ENCODE measurements around the gene ATP2A2. TPM values are rescaled to one million over a fixed set of nuclear protein-coding genes. Genes with fewer than 3 reads are reported as not detected.

Gene ATP2A2
- polyA plus RNA-seq, 1 donor, result 144 TPM

DNA sequence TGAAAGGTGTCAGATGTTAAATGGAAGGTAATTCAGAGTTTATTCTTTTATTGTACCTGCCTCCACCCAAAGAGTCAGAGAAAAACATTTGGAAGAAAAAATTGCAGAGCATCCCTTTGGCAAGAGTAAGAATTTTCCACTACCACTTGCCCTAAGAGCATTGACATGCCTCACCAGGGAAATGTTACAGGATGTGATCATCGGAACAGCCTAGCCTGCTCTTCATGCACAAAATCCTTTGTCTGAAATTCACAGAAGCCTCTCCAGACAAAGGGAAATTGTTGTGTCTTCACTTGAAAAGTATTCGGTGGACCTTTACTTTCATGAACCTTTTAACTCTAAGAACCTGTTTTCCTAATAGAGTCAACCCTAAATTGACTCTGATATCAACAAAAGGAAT lies 36.9 kb downstream of the ATP2A2 start:
- H3K9me3 ChIP-seq (ENCODE audit: control insufficient read depth, low read depth, low read length), result no peaks in the 10 kb centered on the region
- H3K27ac ChIP-seq (ENCODE audit: low read length), result no peak overlapping the region
- peaks cover 6% of the 10 kb centered on the region for H3K4me1 ChIP-seq (ENCODE audit: control insufficient read depth, insufficient read depth, low read length)
- H3K27me3 ChIP-seq (ENCODE audit: control insufficient read depth, insufficient read depth, low read length), result no peaks in the 10 kb centered on the region
- no peak overlapping the region for H3K4me3 ChIP-seq (ENCODE audit: low read length)
- WGBS (ENCODE audit: insufficient coverage, low lambda C conversion rate), result 83% methylated on average over 1 of the region's 2 CpGs
- H3K36me3 ChIP-seq (ENCODE audit: control insufficient read depth, insufficient read depth, low read length), result peaks cover 24% of the 10 kb centered on the region
- DNase-seq, result no peak

DNA sequence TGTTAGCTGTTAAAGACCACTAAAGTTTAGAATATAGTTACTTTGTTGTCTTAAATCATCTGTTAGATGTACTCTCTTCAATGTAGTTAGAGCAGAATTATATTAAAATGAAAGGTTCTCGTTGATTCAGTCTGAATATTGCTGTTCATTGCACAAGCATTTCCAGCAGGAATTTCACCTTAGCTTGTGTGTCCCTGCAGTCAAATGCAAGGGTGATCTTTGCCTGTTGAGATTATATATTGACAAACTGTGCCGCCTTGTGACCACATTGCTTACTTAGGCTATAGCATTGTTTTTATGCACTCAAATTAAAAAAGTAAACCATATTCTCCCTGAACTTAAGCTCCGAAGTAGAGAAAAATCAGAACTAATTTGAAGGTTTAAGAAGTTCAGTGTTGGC lies 39.5 kb downstream of the ATP2A2 start:
- no CpG with 5 or more reads among the region's 3 CpGs for WGBS (ENCODE audit: insufficient coverage, low lambda C conversion rate)
- Histone ChIP-seq H3K27me3 (ENCODE audit: control insufficient read depth, insufficient read depth, low read length) (no peaks in the 10 kb centered on the region), H3K4me1 (ENCODE audit: control insufficient read depth, insufficient read depth, low read length) (peaks cover 2% of the 10 kb centered on the region), H3K4me3 (ENCODE audit: low read length) (no peak overlapping the region), H3K36me3 (ENCODE audit: control insufficient read depth, insufficient read depth, low read length) (peaks cover 38% of the 10 kb centered on the region), H3K9me3 (ENCODE audit: control insufficient read depth, low read depth, low read length) (no peaks in the 10 kb centered on the region), H3K27ac (ENCODE audit: low read length) (peak overlapping the region; percentile 4)
- peak; percentile 27 to 49 for DNase-seq

DNA sequence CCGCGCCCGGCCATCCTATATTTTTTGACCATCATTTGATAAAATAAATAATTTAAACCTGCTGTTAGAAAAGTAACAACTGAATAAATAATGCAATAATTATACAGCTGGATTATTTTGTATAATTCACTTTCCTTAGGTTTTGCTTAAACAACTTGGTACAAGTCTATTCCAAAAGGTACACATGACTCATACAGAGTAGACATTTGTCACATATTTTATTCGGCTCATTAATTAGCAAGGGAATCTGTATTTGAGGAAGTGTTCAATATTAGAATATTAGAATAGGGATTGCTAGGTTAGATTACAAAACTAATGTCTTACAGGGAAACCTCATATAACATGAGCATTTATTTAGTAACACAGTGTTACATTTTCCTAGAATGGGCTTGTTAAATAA lies 48.7 kb downstream of the ATP2A2 start:
- no peak overlapping the region for H3K27ac ChIP-seq (ENCODE audit: low read length)
- WGBS (ENCODE audit: insufficient coverage, low lambda C conversion rate), result no CpG with 5 or more reads among the region's 4 CpGs
- DNase-seq, result no peak
- H3K4me1 ChIP-seq (ENCODE audit: control insufficient read depth, insufficient read depth, low read length), result no peaks in the 10 kb centered on the region
- H3K4me3 ChIP-seq (ENCODE audit: low read length), result no peak overlapping the region
- no peaks in the 10 kb centered on the region for H3K27me3 ChIP-seq (ENCODE audit: control insufficient read depth, insufficient read depth, low read length)
- H3K9me3 ChIP-seq (ENCODE audit: control insufficient read depth, low read depth, low read length), result no peaks in the 10 kb centered on the region
- peaks cover 76% of the 10 kb centered on the region for H3K36me3 ChIP-seq (ENCODE audit: control insufficient read depth, insufficient read depth, low read length)

DNA sequence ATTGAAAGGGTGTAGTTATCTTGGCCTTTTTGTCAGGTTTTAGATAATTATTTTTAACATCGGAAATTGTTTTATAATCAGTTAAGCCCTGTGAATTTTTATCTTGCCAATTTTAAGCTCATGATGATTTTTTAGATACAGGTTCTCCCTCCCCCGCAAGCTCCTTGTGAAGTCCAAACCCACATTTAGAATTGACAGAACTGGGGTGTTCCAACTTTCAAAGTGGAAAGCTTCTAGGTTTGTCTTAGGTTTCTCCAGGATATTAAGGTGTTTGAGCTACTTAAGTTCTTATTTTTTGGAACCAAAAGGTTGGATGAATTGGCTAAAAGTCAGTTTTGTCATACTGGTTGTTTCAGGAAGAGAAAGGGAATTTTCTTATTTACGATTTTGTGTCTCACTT lies 49.1 kb downstream of the ATP2A2 start:
- H3K36me3 ChIP-seq (ENCODE audit: control insufficient read depth, insufficient read depth, low read length), result peaks cover 79% of the 10 kb centered on the region
- H3K4me3 ChIP-seq (ENCODE audit: low read length), result no peak overlapping the region
- no peak for DNase-seq

DNA sequence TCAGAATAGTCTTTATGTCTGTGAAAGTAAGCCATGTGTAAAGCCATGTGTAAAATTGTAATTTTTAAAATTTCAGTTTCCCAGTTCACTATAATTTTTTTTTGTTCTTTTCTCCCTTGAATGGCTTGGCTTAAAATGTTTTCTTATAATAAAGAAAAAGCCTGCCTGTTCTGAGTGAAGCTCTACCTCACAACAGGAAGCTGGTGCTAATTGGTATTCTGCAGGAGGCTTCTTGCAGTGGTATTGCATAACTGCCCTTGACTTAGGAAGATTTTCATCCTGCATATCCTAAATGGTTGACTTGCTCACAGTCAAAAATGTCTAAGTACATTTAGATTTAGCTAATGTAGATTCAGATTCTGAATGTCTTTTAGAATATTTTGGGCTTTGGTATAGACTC lies 49.5 kb downstream of the ATP2A2 start:
- Histone ChIP-seq H3K9me3 (ENCODE audit: control insufficient read depth, low read depth, low read length) (no peaks in the 10 kb centered on the region), H3K36me3 (ENCODE audit: control insufficient read depth, insufficient read depth, low read length) (peaks cover 82% of the 10 kb centered on the region), H3K4me1 (ENCODE audit: control insufficient read depth, insufficient read depth, low read length) (no peaks in the 10 kb centered on the region), H3K4me3 (ENCODE audit: low read length) (no peak overlapping the region), H3K27me3 (ENCODE audit: control insufficient read depth, insufficient read depth, low read length) (no peaks in the 10 kb centered on the region), H3K27ac (ENCODE audit: low read length) (no peak overlapping the region)
- DNase-seq, result no peak

More for the DNA sequence above, 49.1 kb downstream of the ATP2A2 start:
- H3K9me3 ChIP-seq (ENCODE audit: control insufficient read depth, low read depth, low read length), result no peaks in the 10 kb centered on the region
- no peaks in the 10 kb centered on the region for H3K4me1 ChIP-seq (ENCODE audit: control insufficient read depth, insufficient read depth, low read length)
- H3K27ac ChIP-seq (ENCODE audit: low read length), result no peak overlapping the region
- WGBS (ENCODE audit: insufficient coverage, low lambda C conversion rate), result 67% methylated on average over 1 of the region's 3 CpGs
- no peaks in the 10 kb centered on the region for H3K27me3 ChIP-seq (ENCODE audit: control insufficient read depth, insufficient read depth, low read length)

DNA sequence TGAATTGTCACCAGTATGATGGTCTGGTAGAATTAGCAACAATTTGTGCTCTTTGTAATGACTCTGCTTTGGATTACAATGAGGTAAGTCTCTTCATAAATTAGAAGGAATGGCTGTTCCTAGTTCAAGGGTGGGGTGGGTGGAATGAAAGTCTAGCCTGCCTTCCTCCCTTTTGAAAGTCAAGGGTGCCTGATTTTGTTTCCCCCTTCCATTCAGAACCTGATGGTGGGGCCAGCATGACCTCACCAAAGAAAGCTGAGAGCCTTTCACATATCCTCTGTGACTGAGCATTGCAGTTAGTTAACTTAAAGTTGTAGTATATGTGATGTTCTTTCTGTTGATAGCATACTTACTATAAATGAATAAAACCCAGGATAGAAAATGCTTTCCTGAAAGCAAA lies 52.2 kb downstream of the ATP2A2 start:
- Histone ChIP-seq H3K27me3 (ENCODE audit: control insufficient read depth, insufficient read depth, low read length) (no peaks in the 10 kb centered on the region), H3K9me3 (ENCODE audit: control insufficient read depth, low read depth, low read length) (no peaks in the 10 kb centered on the region), H3K4me3 (ENCODE audit: low read length) (no peak overlapping the region), H3K4me1 (ENCODE audit: control insufficient read depth, insufficient read depth, low read length) (no peaks in the 10 kb centered on the region), H3K27ac (ENCODE audit: low read length) (no peak overlapping the region), H3K36me3 (ENCODE audit: control insufficient read depth, insufficient read depth, low read length) (peaks cover 83% of the 10 kb centered on the region)
- no peak for DNase-seq

DNA sequence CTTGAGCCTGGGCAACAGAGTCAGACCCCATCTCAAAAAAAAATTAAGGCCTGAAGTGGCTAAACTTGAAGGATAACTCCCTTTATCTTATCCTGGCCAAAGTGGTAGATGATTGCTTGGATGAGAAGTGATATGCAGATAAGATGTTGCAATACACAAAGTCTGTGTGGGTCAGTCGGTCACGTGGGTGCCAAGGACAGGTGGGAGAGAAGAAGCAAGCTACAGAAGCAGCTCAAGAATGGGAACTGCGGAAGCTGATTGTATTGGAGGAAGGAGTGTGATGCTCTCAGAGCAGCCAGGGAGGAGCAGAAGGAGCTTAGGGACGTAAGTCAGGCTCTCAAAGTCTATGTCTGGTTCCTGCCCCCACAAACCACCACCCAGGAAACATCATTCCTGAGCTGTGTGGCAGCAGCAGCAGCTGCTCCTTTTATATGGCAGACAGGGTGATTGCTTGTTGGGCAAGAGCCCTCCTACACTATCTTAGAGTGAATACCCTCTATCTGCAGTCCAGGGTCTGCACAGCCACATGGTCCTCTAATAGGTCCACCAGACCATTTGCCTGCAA lies 54.5 kb downstream of the ATP2A2 start:
- no peaks in the 10 kb centered on the region for H3K4me1 ChIP-seq (ENCODE audit: control insufficient read depth, insufficient read depth, low read length)
- H3K27me3 ChIP-seq (ENCODE audit: control insufficient read depth, insufficient read depth, low read length), result no peaks in the 10 kb centered on the region
- DNase-seq, result no peak
- peaks cover 90% of the 10 kb centered on the region for H3K36me3 ChIP-seq (ENCODE audit: control insufficient read depth, insufficient read depth, low read length)
- no CpG with 5 or more reads among the region's 4 CpGs for WGBS (ENCODE audit: insufficient coverage, low lambda C conversion rate)
- H3K27ac ChIP-seq (ENCODE audit: low read length), result no peak overlapping the region
- H3K9me3 ChIP-seq (ENCODE audit: control insufficient read depth, low read depth, low read length), result no peaks in the 10 kb centered on the region
- H3K4me3 ChIP-seq (ENCODE audit: low read length), result no peak overlapping the region

DNA sequence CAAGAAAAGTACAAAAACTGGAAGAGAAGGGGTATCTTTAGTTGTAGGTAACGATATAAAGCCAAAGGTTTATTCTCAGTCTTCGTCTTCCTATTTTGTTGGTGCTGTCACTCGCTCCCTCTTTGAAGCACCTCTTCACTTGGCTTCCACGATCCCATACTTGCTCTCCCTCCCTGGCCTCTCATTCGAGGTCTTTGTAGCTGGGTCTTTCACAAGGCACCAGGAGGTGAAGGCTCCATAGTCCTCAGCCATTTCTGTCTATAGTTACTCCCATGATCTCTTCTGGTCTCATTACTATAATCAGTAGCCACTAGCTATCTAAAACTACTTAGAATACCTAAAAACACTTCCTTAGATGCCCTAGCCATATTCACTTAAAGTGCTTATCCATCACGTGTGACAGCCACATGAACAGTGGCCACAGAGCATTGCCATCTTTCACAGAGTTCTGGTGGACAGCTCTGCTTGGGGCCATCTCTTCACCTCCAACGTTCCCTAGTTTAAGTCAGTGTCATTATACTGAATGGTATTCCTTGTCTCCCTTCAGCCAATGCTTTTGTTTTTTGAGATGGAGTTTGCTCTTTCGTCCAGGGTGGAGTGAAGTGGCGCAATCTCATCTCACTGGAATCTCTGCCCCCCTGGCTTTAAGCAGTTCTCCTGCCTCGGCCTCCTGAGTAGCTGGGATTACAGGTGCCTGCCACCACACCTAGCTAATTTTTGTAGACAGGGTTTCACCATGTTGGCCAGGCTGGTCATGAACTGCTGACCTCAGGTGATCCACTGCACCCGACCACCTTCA lies 57.1 kb downstream of the ATP2A2 start:
- no peaks in the 10 kb centered on the region for H3K27me3 ChIP-seq (ENCODE audit: control insufficient read depth, insufficient read depth, low read length)
- WGBS (ENCODE audit: insufficient coverage, low lambda C conversion rate), result 100% methylated on average over 4 of the region's 11 CpGs
- H3K4me1 ChIP-seq (ENCODE audit: control insufficient read depth, insufficient read depth, low read length), result no peaks in the 10 kb centered on the region
- peaks cover 96% of the 10 kb centered on the region for H3K36me3 ChIP-seq (ENCODE audit: control insufficient read depth, insufficient read depth, low read length)
- no peak for DNase-seq
- no peaks in the 10 kb centered on the region for H3K9me3 ChIP-seq (ENCODE audit: control insufficient read depth, low read depth, low read length)
- no peak overlapping the region for H3K27ac ChIP-seq (ENCODE audit: low read length)
- no peak overlapping the region for H3K4me3 ChIP-seq (ENCODE audit: low read length)

DNA sequence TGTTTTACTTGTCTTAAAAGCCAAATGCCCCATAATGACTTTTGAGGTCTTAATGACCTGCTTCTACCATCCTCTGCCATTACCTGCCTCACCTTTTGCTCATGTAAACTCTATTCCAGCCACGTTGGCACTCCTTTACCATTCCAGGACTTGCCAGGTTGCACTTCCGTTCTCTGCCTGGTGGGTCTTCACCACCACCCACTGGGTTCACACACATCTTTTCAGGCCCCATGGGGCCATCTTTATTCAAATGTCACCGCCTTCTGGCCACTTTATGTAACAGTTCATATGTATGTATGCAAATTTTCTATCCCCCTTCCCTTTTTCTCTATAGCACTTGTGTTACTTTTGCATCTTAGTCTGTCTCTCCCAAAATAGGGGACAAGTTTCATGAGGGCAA lies 57.7 kb downstream of the ATP2A2 start:
- Histone ChIP-seq H3K4me3 (ENCODE audit: low read length) (no peak overlapping the region), H3K27me3 (ENCODE audit: control insufficient read depth, insufficient read depth, low read length) (no peaks in the 10 kb centered on the region), H3K36me3 (ENCODE audit: control insufficient read depth, insufficient read depth, low read length) (peaks cover 96% of the 10 kb centered on the region), H3K4me1 (ENCODE audit: control insufficient read depth, insufficient read depth, low read length) (no peaks in the 10 kb centered on the region), H3K9me3 (ENCODE audit: control insufficient read depth, low read depth, low read length) (no peaks in the 10 kb centered on the region), H3K27ac (ENCODE audit: low read length) (no peak overlapping the region)
- no peak for DNase-seq
- 92% methylated on average over 2 of the region's 3 CpGs for WGBS (ENCODE audit: insufficient coverage, low lambda C conversion rate)

DNA sequence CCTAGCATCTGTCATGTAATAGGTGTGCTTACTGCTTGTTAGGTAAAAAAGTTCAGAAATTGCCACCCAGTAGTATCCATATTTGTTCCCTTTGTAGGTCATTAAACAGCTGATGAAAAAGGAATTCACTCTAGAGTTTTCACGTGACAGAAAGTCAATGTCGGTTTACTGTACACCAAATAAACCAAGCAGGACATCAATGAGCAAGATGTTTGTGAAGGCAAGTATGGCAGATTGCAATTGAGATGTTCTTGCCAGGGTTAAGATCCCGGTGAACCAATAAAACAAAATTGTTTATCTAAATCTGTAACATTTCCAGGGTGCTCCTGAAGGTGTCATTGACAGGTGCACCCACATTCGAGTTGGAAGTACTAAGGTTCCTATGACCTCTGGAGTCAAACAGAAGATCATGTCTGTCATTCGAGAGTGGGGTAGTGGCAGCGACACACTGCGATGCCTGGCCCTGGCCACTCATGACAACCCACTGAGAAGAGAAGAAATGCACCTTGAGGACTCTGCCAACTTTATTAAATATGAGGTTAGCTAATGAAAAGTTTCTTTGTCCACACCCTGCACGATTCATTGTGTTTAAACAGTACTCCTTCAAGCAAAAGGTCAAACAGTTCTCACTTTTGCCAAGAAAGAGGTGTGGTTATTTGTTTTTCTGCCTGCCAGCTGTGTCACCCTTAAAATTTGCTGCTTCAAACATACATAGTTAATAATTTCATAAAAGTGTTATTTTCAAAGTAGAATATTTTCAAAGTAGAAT lies 58.3 kb downstream of the ATP2A2 start:
- no peak overlapping the region for H3K4me3 ChIP-seq (ENCODE audit: low read length)
- H3K36me3 ChIP-seq (ENCODE audit: control insufficient read depth, insufficient read depth, low read length), result peaks cover 96% of the 10 kb centered on the region
- H3K27ac ChIP-seq (ENCODE audit: low read length), result no peak overlapping the region
- H3K4me1 ChIP-seq (ENCODE audit: control insufficient read depth, insufficient read depth, low read length), result no peaks in the 10 kb centered on the region
- H3K27me3 ChIP-seq (ENCODE audit: control insufficient read depth, insufficient read depth, low read length), result no peaks in the 10 kb centered on the region
- no peaks in the 10 kb centered on the region for H3K9me3 ChIP-seq (ENCODE audit: control insufficient read depth, low read depth, low read length)
- no CpG with 5 or more reads among the region's 8 CpGs for WGBS (ENCODE audit: insufficient coverage, low lambda C conversion rate)
- no peak for DNase-seq

All from large intestine (tissue), 3 donors.